Type B pancreatic cell (in vitro differentiated cells): ENCODE results near the gene SIRT5. TPM values are rescaled to one million over a fixed set of nuclear protein-coding genes. Genes with fewer than 3 reads are reported as not detected.

Experiments used
- DNase-seq: peaks from one replicate; pipeline ENCODE4 v3.0.0; 2021; ENCODE audit warnings: mixed read lengths; ENCODE audit not compliant: unreplicated experiment; ENCODE audit errors: extremely low spot score
- H3K27ac Mint-ChIP-seq: 2 replicates; pipeline ENCODE4 v1.8.0; 2021; ENCODE audit warnings: mild to moderate bottlenecking, mixed read lengths
- H3K27me3 Mint-ChIP-seq: 2 replicates; pipeline ENCODE4 v1.8.0; 2021; ENCODE audit warnings: mixed read lengths
- H3K36me3 Mint-ChIP-seq: 2 replicates; pipeline ENCODE4 v1.8.0; 2021; ENCODE audit warnings: mixed read lengths
- H3K4me1 Mint-ChIP-seq: one replicate; pipeline ENCODE4 v1.8.0; 2021; ENCODE audit warnings: mixed read lengths; ENCODE audit not compliant: unreplicated experiment
- H3K4me3 Mint-ChIP-seq: 2 replicates; pipeline ENCODE4 v1.8.0; 2021; ENCODE audit warnings: mild to moderate bottlenecking, mixed read lengths
- H3K9me3 Mint-ChIP-seq: 2 replicates; pipeline ENCODE4 v1.8.0; 2021; ENCODE audit warnings: mixed read lengths
- CTCF ChIP-seq: fragments of 200-600 bp; sonication (generic); conservative IDR thresholded peaks from 2 replicates; pipeline ENCODE4 v1.5.0; 2021; ENCODE audit warnings: antibody characterized with exemption, mild to moderate bottlenecking
- total RNA-seq: library from RNA; stranded (reverse); gene quantifications from 2 replicates; pipeline ENCODE4 v1.2.1, GENCODE V29; 2021; ENCODE audit warnings: low replicate concordance

Gene SIRT5
- total RNA-seq, 1 donor from 2014 or later = 15.3 TPM

- H3K27ac Mint-ChIP-seq = peak overlapping the region; percentile 99
- DNase-seq = peak; percentile 97
- peaks cover 13% of the 10 kb centered on the region for H3K9me3 Mint-ChIP-seq
- H3K27me3 Mint-ChIP-seq = no peaks in the 10 kb centered on the region
- peaks cover 6% of the 10 kb centered on the region for H3K36me3 Mint-ChIP-seq
- H3K4me3 Mint-ChIP-seq = peak overlapping the region; percentile 97
- peaks cover 5% of the 10 kb centered on the region for H3K4me1 Mint-ChIP-seq
- peak; percentile 78 for TF ChIP-seq CTCF
Observed at GRCh38 chr6:13574149-13574570, 241 bp upstream of the SIRT5 start.

- Mint-ChIP-seq H3K9me3 (peaks cover 13% of the 10 kb centered on the region), H3K4me3 (peak overlapping the region; percentile 97), H3K36me3 (peaks cover 13% of the 10 kb centered on the region), H3K27ac (peak overlapping the region; percentile 99), H3K4me1 (peaks cover 5% of the 10 kb centered on the region), H3K27me3 (no peaks in the 10 kb centered on the region)
- TF ChIP-seq CTCF = peak; percentile 98
- DNase-seq = no peak
Observed at GRCh38 chr6:13575377-13575775, 975 bp downstream of the SIRT5 start.

GRCh38 chr6:13576017-13576416 lies 1.6 kb downstream of the SIRT5 start:
- no peaks in the 10 kb centered on the region for H3K27me3 Mint-ChIP-seq
- peaks cover 19% of the 10 kb centered on the region for H3K36me3 Mint-ChIP-seq
- no peak for TF ChIP-seq CTCF
- peak overlapping the region; percentile 61 for H3K4me3 Mint-ChIP-seq
- peaks cover 13% of the 10 kb centered on the region for H3K9me3 Mint-ChIP-seq
- H3K27ac Mint-ChIP-seq = peak overlapping the region; percentile 22
- H3K4me1 Mint-ChIP-seq = peaks cover 5% of the 10 kb centered on the region
- no peak for DNase-seq

GRCh38 chr6:13577926-13578325 lies 3.5 kb downstream of the SIRT5 start:
- no peak for DNase-seq
- Mint-ChIP-seq H3K27me3 (no peaks in the 10 kb centered on the region), H3K27ac (no peak overlapping the region), H3K36me3 (peaks cover 25% of the 10 kb centered on the region), H3K9me3 (peaks cover 13% of the 10 kb centered on the region), H3K4me3 (no peak overlapping the region), H3K4me1 (peaks cover 5% of the 10 kb centered on the region)
- no peak for TF ChIP-seq CTCF

GRCh38 chr6:13579911-13580310 lies 5.5 kb downstream of the SIRT5 start:
- Mint-ChIP-seq H3K27me3 (no peaks in the 10 kb centered on the region), H3K36me3 (peaks cover 28% of the 10 kb centered on the region), H3K9me3 (peaks cover 13% of the 10 kb centered on the region), H3K27ac (no peak overlapping the region), H3K4me3 (no peak overlapping the region), H3K4me1 (peaks cover 5% of the 10 kb centered on the region)
- DNase-seq = no peak
- no peak for TF ChIP-seq CTCF

GRCh38 chr6:13581700-13582229 lies 7.4 kb downstream of the SIRT5 start:
- H3K4me3 Mint-ChIP-seq = no peak overlapping the region
- DNase-seq = no peak
- TF ChIP-seq CTCF = no peak
- H3K27me3 Mint-ChIP-seq = no peaks in the 10 kb centered on the region
- peaks cover 32% of the 10 kb centered on the region for H3K36me3 Mint-ChIP-seq
- H3K9me3 Mint-ChIP-seq = peaks cover 8% of the 10 kb centered on the region
- H3K27ac Mint-ChIP-seq = no peak overlapping the region
- H3K4me1 Mint-ChIP-seq = no peaks in the 10 kb centered on the region
